GM12878 (cell line): ENCODE results near the gene ULK4. TPM values are rescaled to one million over a fixed set of nuclear protein-coding genes. Genes with fewer than 3 reads are reported as not detected.

Experiments
- ATAC-seq: fragments of 200-7000 bp; cut with Tn5 transposase; 3 replicates; pipeline ENCODE4 v1.9.1; 2020; ENCODE audit warnings: mild to moderate bottlenecking, moderate library complexity
- BruUV-seq: library from RNA; stranded (reverse); fragments of 400-500 nt; replicated peaks from 2 replicates; lab custom pipeline; 2021; lab: Mats Ljungman, UMichigan
- CTCF ChIA-PET: fragments of 300-600 bp; sonication (Branson Sonifier 250); formaldehyde crosslinking; extraction: SDS; loops from one replicate; lab custom pipeline; 2021; ENCODE audit warnings: inconsistent platforms; lab: Yijun Ruan, JAX
- POLR2A ChIA-PET: fragments of 350-600 bp; formaldehyde crosslinking; extraction: SDS; loops from one replicate; lab custom pipeline; 2021; ENCODE audit warnings: inconsistent platforms; lab: Charles Lee
- RAD21 ChIA-PET: fragments of 300-600 bp; sonication (Branson Sonifier 250); formaldehyde crosslinking; loops from one replicate; lab custom pipeline; 2023; ENCODE audit warnings: antibody characterized with exemption; ENCODE audit not compliant: unreplicated experiment; lab: Charles Lee
- SMC1A ChIA-PET: fragments of 300-600 bp; sonication (Branson Sonifier 250); formaldehyde crosslinking; loops from one replicate; lab custom pipeline; 2023; ENCODE audit not compliant: unreplicated experiment, uncharacterized antibody; lab: Charles Lee
- DNase-seq: peaks from one replicate; pipeline ENCODE4 v3.0.0-alpha.2; 2011; ENCODE audit warnings: low read depth, low spot score
- FAIRE-seq: peaks from 3 replicates; lab custom pipeline; 2011; peaks lifted over from hg19 to GRCh38; lab: Jason Lieb, UNC
- H2AFZ ChIP-seq: 2 replicates; pipeline ENCODE4 v1.6.0; 2011; ENCODE audit warnings: low read depth, low read length, control low read depth; ENCODE audit not compliant: control insufficient read depth
- H3K27ac ChIP-seq: 2 replicates; pipeline ENCODE4 v1.5.1; 2011; ENCODE audit warnings: control low read depth; ENCODE audit not compliant: control insufficient read depth, insufficient read depth
- H3K27me3 ChIP-seq, 2 experiments: replicated peaks in 1 of 2; 2 replicates each; pipeline versions ENCODE4 v1.6.0 to v1.6.1; 2011; ENCODE audit warnings: low read length in 1 of 2; ENCODE audit not compliant: control insufficient read depth in 2 of 2, insufficient read depth in 2 of 2
- H3K36me3 ChIP-seq, 2 experiments: 2 replicates each; pipeline ENCODE4 v1.5.1; 2011; ENCODE audit warnings: low read length in 1 of 2; ENCODE audit not compliant: control insufficient read depth in 2 of 2, insufficient read depth in 2 of 2
- H3K4me1 ChIP-seq: 2 replicates; pipeline ENCODE4 v1.6.1; 2011; ENCODE audit warnings: mild to moderate bottlenecking, low read length, moderate library complexity, mixed read lengths; ENCODE audit not compliant: control insufficient read depth, insufficient read depth
- H3K4me2 ChIP-seq: 2 replicates; pipeline ENCODE4 v1.6.0; 2011; ENCODE audit warnings: control low read depth; ENCODE audit not compliant: control insufficient read depth, insufficient read depth
- H3K4me3 ChIP-seq: fragments of 200-600 bp; sonication (generic); 2 replicates; pipeline ENCODE4 v1.5.1; 2016
- H3K79me2 ChIP-seq: 2 replicates; pipeline ENCODE4 v1.6.0; 2011; ENCODE audit warnings: low read length; ENCODE audit not compliant: control insufficient read depth, insufficient read depth
- H3K9ac ChIP-seq: 2 replicates; pipeline ENCODE4 v1.8.0; 2011; ENCODE audit warnings: low read length, control low read depth, mixed read lengths; ENCODE audit not compliant: control insufficient read depth, insufficient read depth
- H3K9me3 ChIP-seq: replicated peaks from 3 replicates; pipeline ENCODE4 v1.5.1; 2011; ENCODE audit warnings: mild to moderate bottlenecking, low read length; ENCODE audit not compliant: control insufficient read depth, insufficient read depth
- H4K20me1 ChIP-seq: 2 replicates; pipeline ENCODE4 v1.6.0; 2011; ENCODE audit not compliant: control insufficient read depth, insufficient read depth
- BHLHE40 ChIP-seq, 2 experiments: fragments of 450-650 bp in 1 of 2; IDR thresholded peaks; 2 replicates each; pipeline ENCODE4 v1.6.1; 2011 to 2017; ENCODE audit warnings: low read depth in 2 of 2, borderline replicate concordance in 1 of 2, improper control_type of control experiment in 1 of 2, low read length in 1 of 2, mild to moderate bottlenecking in 1 of 2
- GATAD2B ChIP-seq: fragments of 450-650 bp; conservative IDR thresholded peaks from 2 replicates; pipeline ENCODE4 v1.6.1; 2017; ENCODE audit warnings: low read depth, mild to moderate bottlenecking, moderate library complexity
- MEF2B ChIP-seq: fragments of 450-650 bp; IDR thresholded peaks from 2 replicates; pipeline ENCODE4 v1.6.1; 2018; ENCODE audit warnings: mild to moderate bottlenecking, moderate library complexity; ENCODE audit not compliant: partially characterized antibody, poor library complexity, severe bottlenecking
- NFYB ChIP-seq: IDR thresholded peaks from 2 replicates; pipeline ENCODE4 v1.6.1; 2011; ENCODE audit warnings: low read depth, mild to moderate bottlenecking, low read length, improper control_type of control experiment, moderate library complexity; ENCODE audit not compliant: insufficient read depth
- POLR2AphosphoS2 ChIP-seq: IDR thresholded peaks from 2 replicates; pipeline ENCODE4 v1.6.1; 2011; ENCODE audit warnings: low read depth, mild to moderate bottlenecking, low read length, improper control_type of control experiment, moderate library complexity
- SMC3 ChIP-seq: IDR thresholded peaks from 2 replicates; pipeline ENCODE4 v1.6.1; 2011; ENCODE audit warnings: low read length, improper control_type of control experiment, borderline replicate concordance
- STAT1 ChIP-seq: fragments of 450-650 bp; conservative IDR thresholded peaks from 2 replicates; pipeline ENCODE4 v1.6.1; 2014; ENCODE audit warnings: antibody characterized with exemption, mild to moderate bottlenecking
- TARDBP ChIP-seq: IDR thresholded peaks from 2 replicates; pipeline ENCODE4 v1.6.1; 2016; ENCODE audit warnings: borderline replicate concordance
- ZNF217 ChIP-seq: fragments of 450-650 bp; IDR thresholded peaks from 2 replicates; pipeline ENCODE4 v1.6.1; 2017; ENCODE audit warnings: antibody characterized with exemption, mild to moderate bottlenecking
- WGBS: methylation state at CpG from one replicate; pipeline ENCODE4 v1.1.6; 2016; ENCODE audit warnings: low lambda C conversion rate; ENCODE audit not compliant: insufficient replicate concordance, insufficient coverage; ENCODE audit errors: missing lambda C conversion rate; 5-methylcytosine and 5-hydroxymethylcytosine counted together
- in situ Hi-C: fragments of 300-500 bp; cut with MboI; formaldehyde crosslinking; loops from 9 replicates; pipeline ENCODE4 v1.14.3; 2018; ENCODE audit warnings: mixed read lengths
- intact Hi-C: fragments of 100-400 bp; cut with micrococcal nuclease; formaldehyde crosslinking; loops from one replicate; pipeline ENCODE4 v1.14.2; 2022; ENCODE audit not compliant: unreplicated experiment
- polyA plus RNA-seq, 11 experiments: library from polyadenylated mRNA; depleted of rRNA in 4 of 11; unstranded in 6 of 11; stranded (reverse) in 5 of 11; fragments of >200 nt; fragmentation: Nextera tagmentation in 4 of 11; fragmentation: Illumina TruSeq in 1 of 11; extraction: Ambion mirVana in 4 of 11; extraction: Trizol in 1 of 11; gene quantifications; 1 replicate in 1 of 11; 2 replicates in 10 of 11; pipeline versions ENCODE4 v1.2.1 to v1.2.3, GENCODE V29; 2011 to 2016; ENCODE audit warnings: inconsistent platforms in 2 of 11, missing spikeins in 2 of 11, low read depth in 1 of 11
- total RNA-seq, 4 experiments: library from RNA; depleted of rRNA in 3 of 4; stranded (reverse); fragments of >200 nt in 3 of 4; fragmentation: Illumina TruSeq in 1 of 4; extraction: Trizol in 1 of 4; gene quantifications; 2 replicates each; pipeline versions ENCODE4 v1.2.1 to v1.2.3, GENCODE V29; 2013 to 2021
- TF ChIP-seq, protein P1 (sequence below): IDR thresholded peaks from 2 replicates; pipeline ENCODE4 v1.6.1; 2012; ENCODE audit warnings: low read depth, low read length, improper control_type of control experiment
- TF ChIP-seq, protein P2 (sequence below): IDR thresholded peaks from 2 replicates; pipeline ENCODE4 v1.6.1; 2011; ENCODE audit warnings: low read depth, low read length, improper control_type of control experiment, borderline replicate concordance

Gene ULK4
- total and polyA plus RNA-seq, 10 of the 15 experiments (the other 5 are each of a cell fraction or from before 2014, with no cell fraction given) = 3.5 to 7.6 (median 6.3) TPM

DNA sequence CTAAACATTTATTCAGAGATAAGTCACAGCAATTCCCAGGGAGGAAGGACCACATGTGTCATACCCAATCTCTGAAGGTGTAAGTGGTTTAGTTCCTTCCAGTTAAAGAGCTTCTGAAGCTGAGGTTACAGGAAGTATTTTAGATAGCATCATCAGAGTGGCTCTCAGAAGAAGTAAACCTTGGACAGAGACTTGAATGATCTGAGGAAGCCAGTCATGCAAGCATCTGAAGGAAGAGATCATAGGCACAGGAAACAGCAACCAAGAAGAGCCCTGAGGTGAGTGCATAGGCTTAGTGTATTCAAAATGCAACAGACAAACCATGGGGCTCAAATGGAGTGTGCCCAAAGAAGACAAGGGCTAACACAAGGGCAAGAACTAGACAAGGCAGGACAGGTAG lies 210.3 kb downstream of the ULK4 start:
- BruUV-seq = no TSS peak
- FAIRE-seq = no peak

DNA sequence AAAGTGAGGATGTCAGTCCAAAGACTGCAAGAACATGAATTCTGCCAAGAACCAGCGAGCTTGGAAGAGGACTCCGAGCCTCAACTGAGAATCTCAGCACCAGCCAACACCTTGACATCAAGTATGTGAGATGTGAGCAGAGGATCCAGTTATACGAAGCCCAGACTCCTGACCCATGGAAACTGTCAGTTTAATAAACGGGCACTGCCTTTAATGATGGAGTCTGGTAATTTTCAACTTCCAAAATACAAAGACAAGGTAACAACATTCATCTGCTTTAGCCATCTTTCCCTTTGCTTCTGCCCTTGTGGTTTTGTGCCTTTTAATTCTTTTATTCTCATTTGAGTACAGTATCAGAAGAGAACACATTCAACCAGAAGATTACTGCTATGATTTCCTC lies 211.9 kb downstream of the ULK4 start:
- Histone ChIP-seq H3K9me3 (no peaks in the 10 kb centered on the region), H3K27me3 (no peaks in the 10 kb centered on the region), H2AFZ (no peak overlapping the region), H3K4me3 (no peak overlapping the region), H3K36me3 (no peaks in the 10 kb centered on the region), H3K4me1 (no peaks in the 10 kb centered on the region), H3K9ac (no peak overlapping the region), H3K79me2 (no peaks in the 10 kb centered on the region), H3K27ac (no peak overlapping the region), H3K4me2 (no peak overlapping the region), H4K20me1 (no peaks in the 10 kb centered on the region)
- FAIRE-seq (no peak), DNase-seq (no peak), ATAC-seq (no peak)
- ChIA-PET CTCF (no interaction called here), RAD21 (no interaction called here), POLR2A (no interaction called here), SMC1A (no interaction called here)
- WGBS = 78% methylated on average over 4 of the region's 4 CpGs
- in situ Hi-C loops = no loop called here
- no TSS peak for BruUV-seq
- intact Hi-C loops = no loop called here
- TF ChIP-seq SMC3 = no peak
- TF ChIP-seq TARDBP = no peak
- TF ChIP-seq STAT1 = no peak
- TF ChIP-seq, protein P1, sequence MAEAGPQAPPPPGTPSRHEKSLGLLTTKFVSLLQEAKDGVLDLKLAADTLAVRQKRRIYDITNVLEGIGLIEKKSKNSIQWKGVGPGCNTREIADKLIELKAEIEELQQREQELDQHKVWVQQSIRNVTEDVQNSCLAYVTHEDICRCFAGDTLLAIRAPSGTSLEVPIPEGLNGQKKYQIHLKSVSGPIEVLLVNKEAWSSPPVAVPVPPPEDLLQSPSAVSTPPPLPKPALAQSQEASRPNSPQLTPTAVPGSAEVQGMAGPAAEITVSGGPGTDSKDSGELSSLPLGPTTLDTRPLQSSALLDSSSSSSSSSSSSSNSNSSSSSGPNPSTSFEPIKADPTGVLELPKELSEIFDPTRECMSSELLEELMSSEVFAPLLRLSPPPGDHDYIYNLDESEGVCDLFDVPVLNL = no peak
- no peak for TF ChIP-seq ZNF217
- no peak for TF ChIP-seq MEF2B
- TF ChIP-seq BHLHE40 (IDR thresholded peaks at IDR 0.05; ENCODE audit: borderline replicate concordance in 1 of 2, low read depth in 2 of 2, low read length in 1 of 2) = no peak
- no peak for TF ChIP-seq POLR2AphosphoS2
- TF ChIP-seq GATAD2B = no peak

More for the DNA sequence above, 210.3 kb downstream of the ULK4 start:
- H3K9ac ChIP-seq = no peak overlapping the region
- ChIA-PET SMC1A (interaction anchor here (0.5 kb wide), 1 partner anchor 12 kb away, joined by 3 read pairs; no protein-coding TSS in a partner anchor), RAD21 (no interaction called here), CTCF (no interaction called here), POLR2A (no interaction called here)
- H3K4me2 ChIP-seq = no peak overlapping the region
- DNase-seq (no peak), ATAC-seq (no peak)
- TF ChIP-seq, protein P2, sequence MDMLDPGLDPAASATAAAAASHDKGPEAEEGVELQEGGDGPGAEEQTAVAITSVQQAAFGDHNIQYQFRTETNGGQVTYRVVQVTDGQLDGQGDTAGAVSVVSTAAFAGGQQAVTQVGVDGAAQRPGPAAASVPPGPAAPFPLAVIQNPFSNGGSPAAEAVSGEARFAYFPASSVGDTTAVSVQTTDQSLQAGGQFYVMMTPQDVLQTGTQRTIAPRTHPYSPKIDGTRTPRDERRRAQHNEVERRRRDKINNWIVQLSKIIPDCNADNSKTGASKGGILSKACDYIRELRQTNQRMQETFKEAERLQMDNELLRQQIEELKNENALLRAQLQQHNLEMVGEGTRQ = no peak
- 0 out of 2 replicates have a peak, but pooled peaks have one; percentile 16 for TF ChIP-seq NFYB
- H3K27ac ChIP-seq = no peak overlapping the region
- intact Hi-C loops = no loop called here
- H3K4me3 ChIP-seq = no peak overlapping the region
- H3K36me3 ChIP-seq = no peaks in the 10 kb centered on the region
- no peaks in the 10 kb centered on the region for H3K79me2 ChIP-seq
- no peaks in the 10 kb centered on the region for H4K20me1 ChIP-seq
- H3K27me3 ChIP-seq = no peaks in the 10 kb centered on the region
- H3K9me3 ChIP-seq = no peaks in the 10 kb centered on the region
- H3K4me1 ChIP-seq = no peaks in the 10 kb centered on the region
- no peak overlapping the region for H2AFZ ChIP-seq
- in situ Hi-C loops = no loop called here
